GM23248 (cell line): ENCODE results near the gene ACD. TPM values are rescaled to one million over a fixed set of nuclear protein-coding genes. Genes with fewer than 3 reads are reported as not detected.

Experiments used
- DNase-seq: peaks from one replicate; pipeline ENCODE4 v3.0.0-alpha.2; 2015
- H2AFZ ChIP-seq: fragments of 200-600 bp; sonication (generic); 2 replicates; pipeline ENCODE4 v1.6.1; 2016; ENCODE audit warnings: antibody characterized with exemption
- H3F3A ChIP-seq: fragments of 200-600 bp; sonication (generic); 2 replicates; pipeline ENCODE4 v1.6.1; 2016; ENCODE audit warnings: mild to moderate bottlenecking, antibody characterized with exemption, mixed run types; ENCODE audit not compliant: insufficient read depth
- H3K27ac ChIP-seq: fragments of 200-600 bp; sonication (generic); 2 replicates; pipeline ENCODE4 v1.5.1; 2016; ENCODE audit warnings: mild to moderate bottlenecking
- H3K27me3 ChIP-seq: fragments of 200-600 bp; sonication (generic); replicated peaks from 2 replicates; pipeline ENCODE4 v1.6.1; 2016; ENCODE audit warnings: mild to moderate bottlenecking; ENCODE audit not compliant: insufficient read depth
- H3K36me3 ChIP-seq: fragments of 200-600 bp; sonication (generic); 2 replicates; pipeline ENCODE4 v1.6.1; 2016; ENCODE audit warnings: low read depth, mild to moderate bottlenecking
- H3K4me1 ChIP-seq: fragments of 200-600 bp; sonication (generic); 2 replicates; pipeline ENCODE4 v1.6.1; 2016; ENCODE audit warnings: mild to moderate bottlenecking; ENCODE audit not compliant: insufficient read depth
- H3K4me2 ChIP-seq: fragments of 200-600 bp; sonication (generic); one replicate; pipeline ENCODE4 v1.6.1; 2016; ENCODE audit warnings: mild to moderate bottlenecking; ENCODE audit not compliant: unreplicated experiment
- H3K4me3 ChIP-seq: fragments of 200-600 bp; sonication (generic); 2 replicates; pipeline ENCODE4 v1.5.1; 2016; ENCODE audit warnings: mild to moderate bottlenecking
- H3K79me2 ChIP-seq: fragments of 200-600 bp; sonication (generic); 2 replicates; pipeline ENCODE4 v1.6.1; 2016; ENCODE audit warnings: mild to moderate bottlenecking; ENCODE audit not compliant: insufficient read depth
- H3K9ac ChIP-seq: fragments of 200-600 bp; sonication (generic); 2 replicates; pipeline ENCODE4 v1.6.1; 2016; ENCODE audit warnings: mild to moderate bottlenecking
- H3K9me2 ChIP-seq: fragments of 200-600 bp; sonication (generic); 2 replicates; pipeline ENCODE4 v1.6.1; 2016; ENCODE audit warnings: mixed run types, mild to moderate bottlenecking, moderate library complexity; ENCODE audit not compliant: insufficient read depth
- H3K9me3 ChIP-seq: fragments of 200-600 bp; sonication (generic); one replicate; pipeline ENCODE4 v1.6.1; 2017; ENCODE audit warnings: low read depth
- H4K20me1 ChIP-seq: fragments of 200-600 bp; sonication (generic); 2 replicates; pipeline ENCODE4 v1.6.0; 2016; ENCODE audit not compliant: insufficient read depth
- EZH2 ChIP-seq: fragments of 200-600 bp; sonication (generic); IDR thresholded peaks from 2 replicates; pipeline ENCODE4 v1.6.1; 2018; ENCODE audit warnings: antibody characterized with exemption, mild to moderate bottlenecking; ENCODE audit not compliant: insufficient read depth, poor library complexity, severe bottlenecking
- EZH2phosphoT487 ChIP-seq: fragments of 200-600 bp; sonication (generic); IDR thresholded peaks from 2 replicates; pipeline ENCODE4 v1.6.1; 2018; ENCODE audit warnings: antibody characterized with exemption, moderate library complexity, mild to moderate bottlenecking, low read depth; ENCODE audit not compliant: insufficient read depth
- WGBS, 2 experiments: methylation state at CpG; one replicate each; pipeline ENCODE4 v1.1.6; 2015 to 2017; ENCODE audit warnings: low lambda C conversion rate in 2 of 2, low coverage in 1 of 2; ENCODE audit errors: missing lambda C conversion rate in 2 of 2; 5-methylcytosine and 5-hydroxymethylcytosine counted together
- in situ Hi-C: fragments of 300-500 bp; cut with MboI; formaldehyde crosslinking; loops from 2 replicates; pipeline ENCODE4 v1.15.0; 2020
- polyA plus RNA-seq: library from polyadenylated mRNA; unstranded; fragments of >200 nt; fragmentation: Nextera tagmentation; extraction: Ambion mirVana; gene quantifications from 2 replicates; pipeline ENCODE4 v1.2.1, GENCODE V29; 2016
- total RNA-seq: library from RNA; depleted of rRNA; stranded (reverse); fragments of >200 nt; shearing (Covaris generic); gene quantifications from 2 replicates; pipeline ENCODE4 v1.2.3, GENCODE V29; 2014

Gene ACD
- total and polyA plus RNA-seq, 2 experiments from 2014 or later = 24.0 to 25.8 TPM

DNA sequence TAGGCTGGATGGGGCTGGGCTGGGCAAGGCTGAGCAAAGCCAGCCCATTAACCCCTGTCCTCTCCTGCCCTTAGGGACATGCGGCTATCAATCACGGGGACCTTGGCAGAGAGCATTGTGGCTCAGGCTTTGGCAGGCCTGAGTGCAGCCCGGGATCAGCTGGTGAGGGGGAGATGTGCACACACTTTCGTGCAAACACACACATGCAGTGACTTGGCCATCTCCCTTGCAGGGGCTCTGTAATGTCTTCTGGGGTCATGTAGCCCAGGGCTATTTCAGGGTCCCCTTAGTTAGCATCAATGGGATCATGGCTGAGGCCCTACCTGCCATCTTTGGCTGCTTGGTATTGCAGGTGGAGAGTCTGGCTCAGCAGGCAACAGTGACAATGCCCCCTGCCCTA is 8.2 kb downstream of the ACD start:
- peaks cover 44% of the 10 kb centered on the region for H3K27me3 ChIP-seq
- H2AFZ ChIP-seq = no peak overlapping the region
- DNase-seq = no peak
- H3K4me1 ChIP-seq = no peaks in the 10 kb centered on the region
- H3K4me3 ChIP-seq = no peak overlapping the region
- 94 to 97% methylated on average over 4 of the region's 4 CpGs for WGBS, 2 experiments
- no peak for TF ChIP-seq EZH2
- TF ChIP-seq EZH2phosphoT487 = no peak
- no peaks in the 10 kb centered on the region for H3K9me3 ChIP-seq
- H4K20me1 ChIP-seq = no peaks in the 10 kb centered on the region
- H3K9me2 ChIP-seq = no peaks in the 10 kb centered on the region
- H3K4me2 ChIP-seq = no peak overlapping the region
- no peak overlapping the region for H3K9ac ChIP-seq
- in situ Hi-C loops = no loop called here
- H3K36me3 ChIP-seq = no peaks in the 10 kb centered on the region
- H3F3A ChIP-seq = no peaks in the 10 kb centered on the region
- no peak overlapping the region for H3K27ac ChIP-seq
- H3K79me2 ChIP-seq = no peaks in the 10 kb centered on the region

DNA sequence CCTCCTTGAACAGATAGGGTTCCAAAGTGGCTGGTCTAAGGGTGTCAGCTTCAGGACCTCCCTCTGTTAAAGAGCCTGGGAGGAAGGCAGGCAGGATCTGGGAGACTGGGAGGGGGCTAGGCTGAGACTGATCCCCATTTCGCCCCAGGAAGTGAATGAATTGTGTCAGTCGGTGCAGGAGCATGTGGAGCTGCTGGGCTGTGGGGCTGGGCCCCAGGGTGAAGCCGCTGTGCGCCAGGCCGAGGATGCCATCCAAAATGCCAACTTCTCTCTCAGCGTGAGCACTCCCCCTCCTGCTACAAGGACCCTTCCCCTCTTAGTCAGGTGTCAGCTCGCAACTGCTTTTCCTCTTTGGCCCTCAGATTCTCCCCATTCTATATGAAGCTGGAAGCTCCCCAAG is 9.0 kb downstream of the ACD start:
- no peaks in the 10 kb centered on the region for H4K20me1 ChIP-seq
- H3K9ac ChIP-seq = no peak overlapping the region
- DNase-seq = no peak
- no peak overlapping the region for H3K27ac ChIP-seq
- no peaks in the 10 kb centered on the region for H3K4me1 ChIP-seq
- in situ Hi-C loops = no loop called here
- H2AFZ ChIP-seq = no peak overlapping the region
- 78 to 85% methylated on average over 7 of the region's 7 CpGs for WGBS, 2 experiments
- no peaks in the 10 kb centered on the region for H3K36me3 ChIP-seq
- peaks cover 46% of the 10 kb centered on the region for H3K27me3 ChIP-seq
- TF ChIP-seq EZH2phosphoT487 = no peak
- TF ChIP-seq EZH2 = no peak
- no peak overlapping the region for H3K4me3 ChIP-seq
- H3F3A ChIP-seq = no peaks in the 10 kb centered on the region
- no peaks in the 10 kb centered on the region for H3K9me2 ChIP-seq
- H3K79me2 ChIP-seq = no peaks in the 10 kb centered on the region
- H3K9me3 ChIP-seq = no peaks in the 10 kb centered on the region
- no peak overlapping the region for H3K4me2 ChIP-seq

DNA sequence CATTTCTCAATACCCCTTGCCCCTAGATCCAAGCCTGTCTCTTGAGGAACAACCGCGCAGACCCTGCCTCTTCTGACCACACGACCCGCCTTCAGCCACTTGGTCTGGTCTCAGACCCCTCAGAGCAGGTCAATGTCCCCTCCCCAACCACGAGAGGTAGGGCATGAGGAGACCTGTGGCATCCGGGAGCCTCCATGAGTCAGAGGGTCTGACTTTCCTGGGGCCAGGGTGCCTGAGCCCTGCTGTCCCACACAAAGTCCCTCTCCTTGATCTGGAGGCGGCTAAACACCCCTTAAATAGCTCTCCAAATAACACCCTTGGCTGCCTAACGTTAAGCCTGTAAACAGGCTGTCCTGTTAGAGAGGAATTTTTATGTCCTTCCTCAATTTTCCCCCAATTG is 10.0 kb downstream of the ACD start:
- in situ Hi-C loops = no loop called here
- H3K27ac ChIP-seq = no peak overlapping the region
- no peak overlapping the region for H3K9ac ChIP-seq
- peaks cover 46% of the 10 kb centered on the region for H3K27me3 ChIP-seq
- H3K4me1 ChIP-seq = no peaks in the 10 kb centered on the region
- 37 to 42% methylated on average over 8 of the region's 8 CpGs for WGBS, 2 experiments
- no peaks in the 10 kb centered on the region for H3K79me2 ChIP-seq
- H3K9me3 ChIP-seq = no peaks in the 10 kb centered on the region
- no peak overlapping the region for H3K4me2 ChIP-seq
- no peak overlapping the region for H2AFZ ChIP-seq
- no peak for DNase-seq
- TF ChIP-seq EZH2phosphoT487 (no peak), EZH2 (no peak)
- no peaks in the 10 kb centered on the region for H3K9me2 ChIP-seq
- no peaks in the 10 kb centered on the region for H3K36me3 ChIP-seq
- H3K4me3 ChIP-seq = no peak overlapping the region
- H3F3A ChIP-seq = no peaks in the 10 kb centered on the region
- H4K20me1 ChIP-seq = no peaks in the 10 kb centered on the region

DNA sequence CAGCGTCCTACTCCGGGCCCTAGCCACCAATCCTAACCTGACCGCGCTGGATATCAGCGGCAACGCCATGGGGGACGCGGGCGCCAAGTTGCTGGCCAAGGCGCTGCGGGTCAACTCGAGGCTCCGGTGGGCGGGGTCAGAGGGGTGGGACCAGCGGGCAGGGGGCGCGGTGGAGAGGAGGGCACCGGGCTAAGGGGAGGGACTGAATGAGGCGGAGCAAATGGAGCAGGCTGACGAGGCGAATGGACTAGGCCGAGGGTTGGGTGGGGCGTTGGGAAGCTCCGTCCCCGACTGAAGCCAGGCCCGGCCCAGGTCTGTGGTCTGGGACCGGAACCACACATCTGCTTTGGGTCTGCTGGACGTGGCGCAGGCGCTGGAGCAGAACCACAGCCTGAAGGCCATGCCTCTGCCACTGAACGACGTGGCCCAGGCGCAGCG is 10.5 kb downstream of the ACD start:
- no peaks in the 10 kb centered on the region for H3K36me3 ChIP-seq
- no peak overlapping the region for H3K4me3 ChIP-seq
- peak; percentile 30 for DNase-seq
- no peak overlapping the region for H2AFZ ChIP-seq
- peaks cover 46% of the 10 kb centered on the region for H3K27me3 ChIP-seq
- no peaks in the 10 kb centered on the region for H3K9me2 ChIP-seq
- no peaks in the 10 kb centered on the region for H3F3A ChIP-seq
- H3K9ac ChIP-seq = no peak overlapping the region
- H3K79me2 ChIP-seq = no peaks in the 10 kb centered on the region
- H4K20me1 ChIP-seq = no peaks in the 10 kb centered on the region
- no peaks in the 10 kb centered on the region for H3K4me1 ChIP-seq
- peak; percentile 29 for TF ChIP-seq EZH2
- no peak for TF ChIP-seq EZH2phosphoT487
- H3K27ac ChIP-seq = no peak overlapping the region
- H3K4me2 ChIP-seq = no peak overlapping the region
- H3K9me3 ChIP-seq = no peaks in the 10 kb centered on the region
- WGBS, 2 experiments = 9 to 10% methylated on average over 28 to 29 of the region's 34 CpGs
- in situ Hi-C loops = no loop called here

DNA sequence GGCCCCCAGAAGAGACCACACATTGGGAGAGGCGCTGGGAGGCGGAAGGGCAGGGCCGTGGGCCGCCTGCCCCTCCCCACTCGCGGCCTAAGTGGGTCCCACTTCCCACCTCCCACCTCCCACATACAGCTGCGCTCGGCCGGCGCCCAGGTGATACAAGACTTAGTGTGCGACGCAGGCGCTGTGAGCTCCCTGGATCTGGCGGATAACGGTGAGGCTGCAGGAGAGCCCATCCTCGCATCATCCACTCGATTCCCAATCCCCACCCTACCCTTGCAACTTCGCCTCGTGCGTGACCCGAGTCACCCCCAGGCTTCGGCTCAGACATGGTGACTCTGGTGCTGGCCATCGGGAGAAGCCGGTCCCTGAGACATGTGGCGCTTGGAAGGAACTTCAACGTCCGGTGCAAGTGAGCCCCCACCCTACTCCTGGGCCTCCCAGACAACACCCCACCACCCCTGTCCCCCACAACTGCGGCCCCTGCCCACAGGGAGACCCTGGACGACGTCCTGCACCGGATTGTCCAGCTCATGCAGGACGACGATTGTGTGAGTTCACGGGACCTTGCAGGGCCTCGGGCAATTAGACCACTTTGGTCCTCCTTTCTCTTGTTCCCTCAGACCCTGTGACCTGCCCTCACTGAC is 11.2 kb downstream of the ACD start:
- no peaks in the 10 kb centered on the region for H3K79me2 ChIP-seq
- H3F3A ChIP-seq = no peaks in the 10 kb centered on the region
- H3K4me3 ChIP-seq = no peak overlapping the region
- H3K9me3 ChIP-seq = no peaks in the 10 kb centered on the region
- in situ Hi-C loops = no loop called here
- H2AFZ ChIP-seq = no peak overlapping the region
- peaks cover 46% of the 10 kb centered on the region for H3K27me3 ChIP-seq
- no peaks in the 10 kb centered on the region for H4K20me1 ChIP-seq
- H3K27ac ChIP-seq = no peak overlapping the region
- H3K9me2 ChIP-seq = no peaks in the 10 kb centered on the region
- H3K9ac ChIP-seq = no peak overlapping the region
- no peaks in the 10 kb centered on the region for H3K36me3 ChIP-seq
- 38 to 40% methylated on average over 22 to 35 of the region's 35 CpGs for WGBS, 2 experiments
- H3K4me2 ChIP-seq = no peak overlapping the region
- no peak for DNase-seq
- TF ChIP-seq EZH2phosphoT487 (no peak), EZH2 (no peak)
- no peaks in the 10 kb centered on the region for H3K4me1 ChIP-seq
